ENCODE results near the gene BRME1.

- TF ChIP-seq POLR2AphosphoS5 (IDR thresholded peaks at IDR 0.05; ENCODE audit: low read depth, low read length): no peak
- TF ChIP-seq POLR2A (IDR thresholded peaks at IDR 0.05; ENCODE audit: low read depth, low read length): no peak
Measured at GRCh38 chr19:13935765-13936510, 30.0 kb upstream of the BRME1 start.

All from GM12892 (cell line).